Sigmoid colon (tissue), 3 donors: ENCODE data around the gene ANKRD45.

Experiments
- CTCF ChIP-seq, 4 experiments: fragments of 450-650 bp in 3 of 4; fragments of 200-600 bp in 1 of 4; IDR thresholded peaks; one replicate each; pipeline ENCODE4 v1.5.1; 2016 to 2019; ENCODE audit warnings: antibody characterized with exemption in 4 of 4, mild to moderate bottlenecking in 3 of 4, moderate library complexity in 2 of 4
- POLR2A ChIP-seq, 2 donors: fragments of 450-650 bp; IDR thresholded peaks; one replicate each; pipeline ENCODE4 v1.6.1; 2016; ENCODE audit warnings: antibody characterized with exemption in 2 of 2, mild to moderate bottlenecking in 2 of 2, moderate library complexity in 2 of 2

GRCh38 chr1:173572201-173572873 lies 97.3 kb downstream of the ANKRD45 start:
- TF ChIP-seq CTCF (IDR thresholded peaks at IDR 0.05) (no peak), POLR2A (IDR thresholded peaks at IDR 0.05) (no peak)
